ENCODE results near the gene SLC44A3. TPM values are rescaled to one million over a fixed set of nuclear protein-coding genes. Genes with fewer than 3 reads are reported as not detected.
A peak's percentile ranks its signal among the peaks of the same experiment; 100 is the strongest.

The SLC44A3 gene
- total and polyA plus RNA-seq, 12 donors = 1.2 to 9.4 (median 4.8) TPM

GRCh38 chr1:94778808-94779207 is 41.3 kb upstream of the SLC44A3 start:
- intact Hi-C loops (cut with DNase I) = no loop called here
- Histone ChIP-seq H3K27me3 (no peaks in the 10 kb centered on the region), H3K4me1 (peaks cover 0 to 13% (median 8%) of the 10 kb centered on the region in 9 donors), H3K9me3 (peaks cover 0 to 6% (median 0%) of the 10 kb centered on the region in 11 donors), H3K27ac (no peak overlapping the region), H3K4me3 (no peak overlapping the region), H3K36me3 (no peaks in the 10 kb centered on the region)
- TF ChIP-seq, protein P1, sequence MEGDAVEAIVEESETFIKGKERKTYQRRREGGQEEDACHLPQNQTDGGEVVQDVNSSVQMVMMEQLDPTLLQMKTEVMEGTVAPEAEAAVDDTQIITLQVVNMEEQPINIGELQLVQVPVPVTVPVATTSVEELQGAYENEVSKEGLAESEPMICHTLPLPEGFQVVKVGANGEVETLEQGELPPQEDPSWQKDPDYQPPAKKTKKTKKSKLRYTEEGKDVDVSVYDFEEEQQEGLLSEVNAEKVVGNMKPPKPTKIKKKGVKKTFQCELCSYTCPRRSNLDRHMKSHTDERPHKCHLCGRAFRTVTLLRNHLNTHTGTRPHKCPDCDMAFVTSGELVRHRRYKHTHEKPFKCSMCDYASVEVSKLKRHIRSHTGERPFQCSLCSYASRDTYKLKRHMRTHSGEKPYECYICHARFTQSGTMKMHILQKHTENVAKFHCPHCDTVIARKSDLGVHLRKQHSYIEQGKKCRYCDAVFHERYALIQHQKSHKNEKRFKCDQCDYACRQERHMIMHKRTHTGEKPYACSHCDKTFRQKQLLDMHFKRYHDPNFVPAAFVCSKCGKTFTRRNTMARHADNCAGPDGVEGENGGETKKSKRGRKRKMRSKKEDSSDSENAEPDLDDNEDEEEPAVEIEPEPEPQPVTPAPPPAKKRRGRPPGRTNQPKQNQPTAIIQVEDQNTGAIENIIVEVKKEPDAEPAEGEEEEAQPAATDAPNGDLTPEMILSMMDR (IDR thresholded peaks at IDR 0.05) = no peak
- ATAC-seq (no peak), DNase-seq (no peak)

DNA sequence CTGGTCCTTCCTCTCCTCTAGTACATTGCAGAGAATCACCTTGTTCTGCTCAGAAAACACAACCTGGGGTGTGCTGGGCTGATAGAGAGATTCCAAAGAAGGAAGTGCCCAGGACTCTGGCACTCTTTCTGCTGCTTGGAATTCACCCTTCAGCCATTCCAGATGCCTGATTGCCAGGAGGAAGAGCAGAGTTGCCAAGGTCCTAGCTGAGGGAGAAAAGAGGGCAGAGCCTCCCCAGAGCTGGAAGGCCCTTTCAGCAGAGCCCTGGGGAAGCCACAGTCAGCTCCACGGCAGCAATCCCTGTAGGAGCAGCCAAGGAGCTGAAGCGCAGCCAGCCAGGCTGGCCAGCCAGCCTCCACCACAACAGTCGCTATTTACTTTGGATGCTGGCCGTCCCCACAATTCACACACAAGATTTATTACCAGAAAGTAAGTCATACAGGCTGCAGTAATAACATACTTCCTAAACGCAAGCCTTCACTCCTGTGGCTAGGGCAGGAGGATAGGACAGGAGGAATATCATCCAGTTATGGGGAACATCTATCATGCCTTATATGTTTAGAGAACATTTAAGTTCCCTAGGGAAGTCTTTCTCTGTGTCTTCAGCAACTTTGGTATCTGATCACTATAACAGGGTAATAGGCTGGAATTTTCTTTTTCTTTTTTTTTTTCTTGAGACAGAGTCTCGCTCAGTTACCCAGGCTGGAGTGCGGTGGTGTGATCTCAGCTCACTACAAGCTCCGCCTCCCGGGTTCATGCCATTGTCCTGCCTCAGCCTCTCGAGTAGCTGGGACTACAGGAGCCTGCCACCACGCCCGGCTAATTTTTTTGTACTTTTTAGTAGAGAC is 36.6 kb upstream of the SLC44A3 start:
- intact Hi-C loops (cut with DNase I) = no loop called here
- DNase-seq = peak; percentile 55 to 75
- H3K4me3 ChIP-seq = no peak overlapping the region
- WGBS, 2 donors = 66 to 80% methylated on average over 12 of the region's 12 CpGs
- peak; percentile 84 to 95 (median 90) for ATAC-seq
- no peaks in the 10 kb centered on the region for H3K36me3 ChIP-seq
- TF ChIP-seq, protein P1 (IDR thresholded peaks at IDR 0.05) = no peak
- no peaks in the 10 kb centered on the region for H3K27me3 ChIP-seq
- H3K4me1 ChIP-seq = peaks cover 0 to 21% (median 8%) of the 10 kb centered on the region in 9 donors
- peak overlapping the region in 6 of 10 donors; percentile 9 to 73 (median 44) for H3K27ac ChIP-seq
- H3K9me3 ChIP-seq = no peaks in the 10 kb centered on the region

DNA sequence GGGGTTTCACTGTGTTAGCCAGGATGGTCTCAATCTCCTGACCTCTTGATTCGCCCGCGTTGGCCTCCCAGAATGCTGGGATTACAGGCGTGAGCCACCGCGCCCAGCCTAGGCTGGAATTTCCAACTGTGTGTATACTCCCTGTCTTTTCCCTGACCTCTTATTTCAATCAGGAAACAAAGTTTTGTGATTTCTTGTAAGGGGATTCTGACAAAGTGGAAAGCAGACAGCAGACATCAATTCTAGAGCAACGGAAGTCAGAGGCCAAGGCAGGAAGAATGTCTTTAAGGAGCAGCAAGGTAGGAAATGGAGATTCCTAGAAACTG is 36.0 kb upstream of the SLC44A3 start:
- WGBS, 2 donors = 93 to 95% methylated on average over 7 of the region's 7 CpGs
- H3K27me3 ChIP-seq = no peaks in the 10 kb centered on the region
- H3K4me3 ChIP-seq = no peak overlapping the region
- DNase-seq = no peak
- peak overlapping the region in 5 of 10 donors; percentile 35 to 73 (median 51) for H3K27ac ChIP-seq
- TF ChIP-seq, protein P1 (IDR thresholded peaks at IDR 0.05) = no peak
- no peaks in the 10 kb centered on the region for H3K36me3 ChIP-seq
- no peaks in the 10 kb centered on the region for H3K9me3 ChIP-seq
- peaks cover 0 to 21% (median 8%) of the 10 kb centered on the region in 9 donors for H3K4me1 ChIP-seq
- intact Hi-C loops (cut with DNase I) = no loop called here
- no peak for ATAC-seq

DNA sequence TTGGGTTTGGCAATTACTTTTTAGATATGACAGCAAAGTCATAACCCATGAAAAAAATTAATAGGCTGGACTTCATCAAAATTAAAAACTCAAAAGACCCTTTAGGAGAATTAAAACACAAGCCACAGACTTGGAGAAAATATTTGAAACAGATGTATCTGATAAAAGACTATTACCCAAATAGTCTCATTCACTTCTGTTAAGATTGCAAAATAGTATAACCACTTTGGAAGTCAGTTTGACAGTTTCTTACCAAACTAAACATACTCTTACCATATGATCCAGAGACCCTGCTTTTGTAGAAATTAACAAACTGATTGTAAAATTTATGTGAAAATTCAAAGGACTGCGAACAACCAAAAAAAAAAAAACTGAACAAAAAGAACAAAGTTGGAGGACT is 32.5 kb upstream of the SLC44A3 start:
- H3K27ac ChIP-seq = no peak overlapping the region
- TF ChIP-seq, protein P1 (IDR thresholded peaks at IDR 0.05) = no peak
- DNase-seq = no peak
- H3K4me3 ChIP-seq = no peak overlapping the region
- intact Hi-C loops (cut with DNase I) = no loop called here
- no peaks in the 10 kb centered on the region for H3K36me3 ChIP-seq
- H3K27me3 ChIP-seq = no peaks in the 10 kb centered on the region
- no peaks in the 10 kb centered on the region for H3K9me3 ChIP-seq
- 91 to 93% methylated on average over 1 of the region's 1 CpG for WGBS, 2 donors
- H3K4me1 ChIP-seq = peaks cover 0 to 30% (median 16%) of the 10 kb centered on the region in 9 donors
- no peak for ATAC-seq
